Daoy (cell line): ENCODE measurements around the gene CD300LG. TPM values are rescaled to one million over a fixed set of nuclear protein-coding genes. Genes with fewer than 3 reads are reported as not detected.
"Not testable (repeated sequence)": the region's sequence is repeated elsewhere in the genome, so short reads cannot be mapped to it uniquely, and the experiment has no call there.

Experiments
- DNase-seq: peaks from one replicate; pipeline ENCODE4 v3.0.0-alpha.2; 2015; ENCODE audit warnings: low read depth
- total RNA-seq: library from RNA; depleted of rRNA; stranded (reverse); fragments of >200 nt; shearing (Covaris generic); gene quantifications from 2 replicates; pipeline ENCODE4 v1.2.3, GENCODE V29; 2014; rRNA removed

Gene CD300LG, protein sequence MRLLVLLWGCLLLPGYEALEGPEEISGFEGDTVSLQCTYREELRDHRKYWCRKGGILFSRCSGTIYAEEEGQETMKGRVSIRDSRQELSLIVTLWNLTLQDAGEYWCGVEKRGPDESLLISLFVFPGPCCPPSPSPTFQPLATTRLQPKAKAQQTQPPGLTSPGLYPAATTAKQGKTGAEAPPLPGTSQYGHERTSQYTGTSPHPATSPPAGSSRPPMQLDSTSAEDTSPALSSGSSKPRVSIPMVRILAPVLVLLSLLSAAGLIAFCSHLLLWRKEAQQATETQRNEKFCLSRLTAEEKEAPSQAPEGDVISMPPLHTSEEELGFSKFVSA
- 0.51 TPM in 1 of 2 replicates, not detected in the other for total RNA-seq

DNA sequence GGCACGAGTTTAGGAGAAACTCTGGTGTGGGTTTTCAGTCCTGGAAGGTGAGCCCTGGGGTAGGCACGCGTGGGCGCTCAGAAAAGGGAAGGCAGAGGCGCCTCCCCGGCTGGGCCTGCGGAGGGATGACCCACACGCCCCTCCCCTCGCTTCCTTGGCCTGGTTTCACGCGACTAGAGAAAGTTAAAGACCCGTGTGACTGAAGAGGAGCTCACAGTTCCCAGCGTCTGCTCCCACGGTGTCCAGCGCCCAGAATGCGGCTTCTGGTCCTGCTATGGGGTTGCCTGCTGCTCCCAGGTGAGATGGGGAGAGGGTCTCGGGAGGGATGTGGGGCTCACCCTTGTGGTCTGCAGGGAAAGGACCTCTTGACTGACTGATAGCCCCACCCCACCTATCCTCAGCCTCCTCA is at the start of gene CD300LG:
TSS of gene CD300LG (plus strand) at position 214 of the 409 bp plus-strand sequence. CDS start at position 255, 41 bp downstream.
- DNase-seq, result no peak

DNA sequence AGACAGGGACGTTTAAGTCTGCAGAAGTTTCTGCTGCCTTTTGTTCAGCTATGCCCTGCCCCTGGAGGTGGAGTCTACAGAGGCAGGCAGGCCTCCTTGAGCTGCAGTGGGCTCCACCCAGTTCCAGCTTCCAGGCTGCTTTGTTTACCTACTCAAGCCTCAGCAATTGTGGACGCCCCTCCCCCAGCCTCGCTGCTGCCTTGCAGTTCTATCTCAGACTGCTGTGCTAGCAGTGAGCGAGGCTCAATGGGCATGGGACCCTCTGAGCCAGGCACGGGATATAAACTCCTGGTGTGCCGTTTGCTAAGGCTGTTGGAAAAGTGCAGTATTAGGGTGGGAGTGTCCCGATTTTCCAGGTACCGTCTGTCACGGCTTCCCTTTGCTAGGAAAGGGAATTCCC is 49.0 kb upstream of the CD300LG start:
- DNase-seq, result not testable (repeated sequence)

- DNase-seq, result no peak
These were observed 47.9 kb upstream of the CD300LG start for GRCh38 chr17:43799047-43799446.

DNA sequence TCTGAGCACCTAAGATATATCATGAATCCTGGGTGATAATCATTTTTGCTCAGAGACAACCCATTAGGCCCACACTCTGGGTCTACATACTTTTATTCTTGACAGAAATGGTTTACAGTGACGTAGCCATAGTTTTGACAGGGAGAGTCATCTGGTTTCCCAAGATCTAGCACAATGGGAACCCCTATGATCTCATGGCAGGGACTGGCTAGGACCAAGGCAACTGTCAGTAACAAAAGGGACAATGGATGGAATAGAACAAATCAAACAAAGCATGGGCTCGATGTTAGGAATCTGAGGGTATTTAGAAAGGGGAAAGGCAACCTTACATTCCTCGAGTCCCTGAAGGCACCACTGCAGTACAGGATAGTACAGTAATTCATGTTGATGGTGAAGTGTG is 46.2 kb upstream of the CD300LG start:
- DNase-seq, result no peak

DNA sequence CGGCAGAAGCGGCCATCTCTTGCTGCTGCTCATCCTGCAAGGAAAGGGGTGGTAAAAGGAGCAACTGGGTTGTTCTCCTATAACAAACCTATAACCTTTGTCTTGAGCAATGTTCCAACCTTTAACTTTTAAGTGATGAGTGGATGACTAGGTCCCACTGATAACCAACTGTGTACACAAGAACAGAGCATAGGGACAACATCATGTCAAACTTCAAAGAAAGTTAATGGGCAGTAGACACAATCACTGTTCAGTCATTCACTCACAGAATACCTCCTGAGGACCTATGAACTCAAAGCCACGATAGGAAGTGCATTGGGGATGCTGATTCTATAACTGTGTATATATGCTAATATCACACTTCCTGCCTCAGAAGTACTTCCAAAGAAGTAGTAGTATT is 45.1 kb upstream of the CD300LG start:
- no peak for DNase-seq

- no peak for DNase-seq
These were observed 43.2 kb upstream of the CD300LG start for GRCh38 chr17:43803758-43804157.

DNA sequence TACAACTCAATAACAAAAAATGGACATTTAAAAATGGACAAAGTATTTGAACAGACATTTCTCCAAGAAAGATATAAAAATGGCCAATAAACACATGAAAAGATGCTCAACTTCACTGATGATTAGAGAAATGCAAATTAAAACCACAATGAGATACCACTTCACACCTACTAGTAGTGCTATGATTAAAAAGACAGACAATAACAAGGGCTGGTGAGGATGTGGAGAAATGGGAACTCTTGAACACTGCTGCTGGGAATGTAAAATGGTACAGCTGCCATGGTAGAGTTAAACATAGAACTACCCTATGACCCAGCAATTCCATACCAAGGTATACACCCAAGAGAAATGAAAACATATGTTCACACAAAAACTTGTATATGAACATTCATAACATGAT is 41.9 kb upstream of the CD300LG start:
- no peak for DNase-seq

DNA sequence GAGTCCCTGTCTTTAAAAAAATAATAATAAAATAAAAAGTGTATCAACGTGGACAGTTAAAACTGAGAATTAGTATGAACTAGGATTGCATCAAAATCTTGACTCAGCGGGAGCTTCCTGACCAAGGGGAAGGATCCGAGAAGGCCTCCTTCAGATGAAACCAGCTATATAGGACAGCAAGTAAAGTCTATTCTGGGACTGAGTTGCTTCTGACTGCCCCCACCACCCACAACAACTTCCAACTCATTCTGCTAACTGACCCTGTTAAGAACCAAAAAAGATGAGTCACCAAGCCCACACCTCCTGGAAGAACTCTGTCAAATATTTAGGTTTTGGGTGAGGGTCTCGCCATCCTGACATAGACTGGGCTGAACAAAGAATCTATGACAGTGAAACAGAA is 38.9 kb upstream of the CD300LG start:
- DNase-seq, result no peak

DNA sequence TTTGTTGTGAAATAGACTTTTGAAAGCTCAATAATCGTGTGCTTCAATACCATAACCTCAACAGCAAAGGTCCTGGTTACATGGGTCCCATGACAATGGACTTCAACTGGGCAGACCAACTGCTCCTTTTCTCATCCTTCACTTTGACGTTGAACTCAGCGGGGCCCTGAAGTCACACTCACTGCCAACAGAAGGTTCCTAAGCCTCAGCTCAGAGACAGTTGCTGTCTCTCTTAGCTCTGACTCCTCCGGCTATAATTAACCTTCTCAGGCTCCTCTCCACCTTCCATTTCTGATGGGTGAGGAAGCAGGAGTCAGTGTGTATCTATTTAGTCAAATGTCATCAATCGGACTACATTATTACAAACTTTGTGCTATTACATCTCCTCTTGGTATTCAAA is 37.9 kb upstream of the CD300LG start:
- no peak for DNase-seq

DNA sequence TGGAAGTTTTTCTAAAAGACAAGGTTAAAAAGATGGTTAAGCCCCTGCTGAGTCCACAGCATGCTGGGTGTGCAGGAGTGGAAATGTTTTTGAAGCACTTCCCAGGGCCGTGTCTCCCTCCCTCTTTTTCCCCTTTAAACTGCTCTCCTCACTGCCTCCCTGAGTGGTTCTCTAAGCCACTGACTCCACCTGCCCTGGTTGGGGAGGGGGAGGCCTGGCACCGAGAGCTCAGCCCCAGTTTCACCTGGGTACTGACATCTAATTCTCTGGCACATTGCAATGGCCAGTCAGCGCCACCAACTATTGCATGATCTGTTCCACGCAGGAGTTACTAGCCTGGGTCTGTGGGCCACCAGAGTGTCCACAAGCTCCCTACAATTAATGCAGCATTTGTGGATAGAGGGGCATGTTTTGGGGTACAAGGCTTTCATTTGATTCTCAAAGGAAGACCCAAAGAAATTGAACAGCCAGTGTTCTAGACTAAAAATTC is 36.7 kb upstream of the CD300LG start:
- no peak for DNase-seq

DNA sequence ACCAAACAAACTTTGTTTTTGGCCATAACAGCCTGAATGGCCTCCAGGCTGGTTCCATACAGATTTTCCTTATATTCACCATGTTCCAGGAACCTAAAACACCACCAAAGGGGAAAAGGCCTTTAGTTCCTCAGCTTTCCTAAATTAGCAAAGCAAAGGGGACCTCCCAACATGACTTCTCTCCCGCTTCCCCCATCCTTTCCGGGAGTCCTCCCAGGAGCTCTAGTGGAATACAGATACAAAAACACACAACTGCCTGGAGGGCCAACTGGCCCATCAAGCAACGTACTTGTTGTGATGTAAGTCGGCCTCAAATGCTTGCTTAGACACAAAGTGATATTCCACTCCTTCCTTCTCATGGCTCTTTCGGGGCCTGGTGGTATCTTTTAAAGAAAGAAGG is 36.2 kb upstream of the CD300LG start:
- no peak for DNase-seq

DNA sequence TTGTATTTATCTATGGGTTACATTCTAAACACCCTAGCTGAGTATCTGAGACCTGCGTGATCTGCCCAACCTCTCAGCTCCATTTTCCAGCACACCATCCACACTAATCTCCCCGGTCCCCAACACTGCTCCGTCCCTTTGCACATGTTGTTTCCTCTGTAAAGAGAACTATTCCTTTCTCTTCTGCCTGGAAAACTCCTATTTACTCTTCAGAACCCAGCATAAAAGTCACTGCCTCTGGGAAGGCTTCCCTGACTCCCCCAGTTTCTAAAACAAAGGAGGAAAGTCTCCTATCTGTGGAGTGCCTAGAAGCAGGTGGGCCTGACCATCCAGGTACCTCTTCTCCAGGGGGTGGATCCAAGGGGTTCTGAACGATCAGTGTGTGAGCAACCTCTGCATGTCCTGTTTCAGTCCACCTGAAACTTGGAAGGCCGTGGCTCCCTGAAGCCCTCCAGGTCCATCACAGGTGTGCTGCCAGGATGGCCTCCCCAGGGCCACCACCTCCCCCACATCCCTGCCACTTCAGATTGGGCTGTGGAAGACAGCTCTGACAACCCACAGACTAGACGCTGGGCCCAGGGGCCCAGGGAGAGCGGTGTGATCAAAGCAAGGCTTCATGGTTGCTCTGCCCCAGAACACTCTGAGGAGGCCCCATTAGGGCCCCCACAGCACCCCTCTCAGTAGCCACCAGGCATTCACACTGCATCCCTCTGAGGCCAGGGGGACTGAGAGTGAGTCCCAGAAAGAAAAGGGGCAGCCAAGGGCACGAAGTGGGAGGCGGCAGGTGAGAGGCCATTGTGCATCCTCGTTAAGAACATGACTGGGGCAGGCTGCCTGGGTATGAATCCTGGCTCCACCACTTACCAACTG is 34.3 kb upstream of the CD300LG start:
- no peak for DNase-seq

- no peak for DNase-seq
These were observed 33.6 kb upstream of the CD300LG start for GRCh38 chr17:43813386-43813785.

GRCh38 chr17:43814026-43814425 is 33.0 kb upstream of the CD300LG start:
- no peak for DNase-seq

DNA sequence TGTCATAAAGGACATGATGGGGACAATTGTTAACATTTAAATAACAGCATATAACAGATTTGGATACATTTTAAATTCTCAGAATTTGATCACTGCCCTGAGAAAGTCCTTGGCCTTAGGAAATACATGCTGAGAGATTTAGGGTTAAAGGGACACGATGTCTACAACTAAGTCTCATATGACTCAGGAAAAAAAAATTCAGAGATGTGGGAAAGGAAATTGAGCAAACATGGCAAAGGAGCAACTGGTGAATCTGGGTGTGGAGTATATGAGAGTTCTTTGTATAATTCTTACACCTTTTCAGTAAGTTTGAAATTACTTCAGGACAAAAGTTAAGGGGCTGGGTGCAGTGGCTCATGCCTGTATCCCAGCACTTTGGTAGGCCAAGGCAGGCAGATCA is 32.3 kb upstream of the CD300LG start:
- DNase-seq, result no peak

DNA sequence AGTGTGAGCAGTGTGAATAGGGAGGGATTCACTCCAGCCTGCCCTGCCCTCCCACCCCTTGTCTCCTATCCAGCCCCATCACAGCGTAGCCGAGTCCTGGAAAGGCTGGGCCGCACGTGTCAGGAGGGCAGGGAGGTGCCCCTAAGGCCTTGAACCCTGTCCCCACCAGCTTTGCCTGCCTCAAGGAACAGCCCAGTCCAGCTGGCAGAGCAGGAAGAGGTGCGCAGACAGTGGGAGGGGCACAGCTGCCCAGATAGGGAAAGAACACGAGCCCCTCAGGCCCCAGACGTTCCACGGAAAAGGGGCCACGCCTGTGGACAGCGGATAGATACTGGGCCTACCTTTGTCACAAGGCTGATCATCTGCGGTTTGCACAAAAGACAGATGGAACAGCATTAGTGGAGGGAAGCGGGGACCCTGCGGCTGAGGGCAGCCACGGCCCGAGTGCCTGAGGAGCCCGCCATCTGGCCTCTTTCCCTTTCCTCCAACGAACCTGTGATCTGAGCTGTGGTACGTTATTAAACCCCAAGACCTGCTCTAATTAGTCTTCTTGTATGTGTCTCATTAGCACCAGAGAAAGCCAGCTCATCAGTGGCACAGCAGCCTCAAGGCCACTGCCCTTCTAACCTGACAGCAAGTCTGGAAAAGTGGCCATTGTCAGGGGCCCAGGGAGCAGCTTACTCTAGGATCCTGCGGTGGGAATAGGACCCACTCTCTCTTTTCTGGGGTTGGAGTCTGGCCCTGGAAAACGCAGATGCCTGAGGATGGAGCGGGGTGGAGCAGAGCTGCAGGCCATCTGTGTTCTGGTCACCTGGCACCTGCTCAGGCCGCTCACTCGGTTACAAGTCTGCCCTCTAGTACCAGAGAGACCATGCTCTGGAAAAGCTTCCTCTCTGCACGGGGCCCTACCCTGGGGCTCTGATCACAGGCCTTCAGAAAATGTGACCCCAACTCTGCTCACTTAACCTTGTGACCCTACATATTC is 30.3 kb upstream of the CD300LG start:
- DNase-seq, result no peak

DNA sequence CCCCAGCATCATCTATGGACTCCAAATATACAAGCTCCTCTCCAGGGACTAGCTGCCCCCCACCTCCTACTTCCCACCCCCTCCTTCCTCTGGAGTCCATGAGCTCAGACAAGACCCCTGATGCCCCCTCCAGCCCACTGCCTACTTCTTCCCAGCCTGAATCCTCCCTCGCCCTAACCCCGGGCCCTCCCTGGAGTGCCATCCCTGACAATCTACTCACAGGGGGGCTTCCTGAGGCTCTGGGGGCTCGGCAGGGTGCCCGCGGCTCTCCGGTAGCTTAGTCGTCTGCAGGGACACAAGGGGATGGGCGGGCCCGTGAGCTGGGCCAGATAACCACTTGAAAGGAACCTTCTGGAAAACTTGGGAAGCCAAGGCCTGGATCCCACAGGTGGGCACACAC is 29.1 kb upstream of the CD300LG start:
- no peak for DNase-seq

GRCh38 chr17:43818966-43819365 is 28.0 kb upstream of the CD300LG start:
- no peak for DNase-seq

- no peak for DNase-seq
These were observed 26.2 kb upstream of the CD300LG start for GRCh38 chr17:43820759-43821158.

GRCh38 chr17:43822570-43823190 is 24.3 kb upstream of the CD300LG start:
- no peak for DNase-seq
